D721Med (cell line): ENCODE results near the gene KIF2B.

Experiments
- DNase-seq: peaks from one replicate; pipeline ENCODE4 v3.0.0; 2011; ENCODE audit warnings: low spot score; ENCODE audit not compliant: insufficient read length
- FAIRE-seq: peaks from 2 replicates; lab custom pipeline; 2011; peaks lifted over from hg19 to GRCh38; lab: Jason Lieb, UNC
- CTCF ChIP-seq: IDR thresholded peaks from 2 replicates; pipeline ENCODE4 v1.5.1; 2012; ENCODE audit warnings: mild to moderate bottlenecking, control low read depth; ENCODE audit not compliant: insufficient read depth; ENCODE audit errors: missing control alignments

Gene KIF2B

GRCh38 chr17:53797501-53797900 lies 25.2 kb upstream of the KIF2B start:
- no peak for FAIRE-seq
- no peak for DNase-seq
- no peak for TF ChIP-seq CTCF

- FAIRE-seq = no peak
- no peak for TF ChIP-seq CTCF
Observed at GRCh38 chr17:53804437-53804836, 18.3 kb upstream of the KIF2B start.

GRCh38 chr17:53806473-53806872 lies 16.3 kb upstream of the KIF2B start:
- no peak for TF ChIP-seq CTCF
- FAIRE-seq = no peak
- no peak for DNase-seq

More at GRCh38 chr17:53804437-53804836, 18.3 kb upstream of the KIF2B start:
- no peak for DNase-seq

GRCh38 chr17:53807286-53807685 lies 15.4 kb upstream of the KIF2B start:
- TF ChIP-seq CTCF = no peak
- FAIRE-seq (no peak), DNase-seq (no peak)

- DNase-seq (no peak), FAIRE-seq (no peak)
- no peak for TF ChIP-seq CTCF
Observed at GRCh38 chr17:53818271-53818670, 4.5 kb upstream of the KIF2B start.

GRCh38 chr17:53818929-53819328 lies 3.8 kb upstream of the KIF2B start:
- no peak for DNase-seq
- no peak for FAIRE-seq
- TF ChIP-seq CTCF = no peak

- no peak for TF ChIP-seq CTCF
- no peak for FAIRE-seq
Observed at GRCh38 chr17:53819956-53820355, 2.8 kb upstream of the KIF2B start.

More at GRCh38 chr17:53819956-53820355, 2.8 kb upstream of the KIF2B start:
- DNase-seq = no peak
